SU-DHL-6 (cell line): ENCODE results near the gene IL6R.

Experiments used
- H2AFZ ChIP-seq: fragments of 200-600 bp; sonication (generic); 2 replicates; pipeline ENCODE4 v1.6.1; 2014; ENCODE audit warnings: low read depth, mild to moderate bottlenecking, moderate library complexity, mixed read lengths, antibody characterized with exemption, low read length; ENCODE audit not compliant: severe bottlenecking
- H3F3A ChIP-seq: fragments of 200-600 bp; shearing (Covaris generic); 2 replicates; pipeline ENCODE4 v1.6.0; 2016; ENCODE audit warnings: antibody characterized with exemption, mild to moderate bottlenecking; ENCODE audit not compliant: insufficient read depth
- H3K27ac ChIP-seq: fragments of 200-600 bp; sonication (generic); 2 replicates; pipeline ENCODE4 v1.5.1; 2016; ENCODE audit warnings: low read depth, mild to moderate bottlenecking, low read length, moderate library complexity, mixed read lengths
- H3K27me3 ChIP-seq: fragments of 200-600 bp; sonication (generic), shearing (Covaris generic); 2 replicates; pipeline ENCODE4 v1.6.0; 2014; ENCODE audit warnings: mild to moderate bottlenecking, low read length
- H3K36me3 ChIP-seq: fragments of 200-600 bp; sonication (generic); 2 replicates; pipeline ENCODE4 v1.6.1; 2014; ENCODE audit warnings: mild to moderate bottlenecking, low read length, mixed read lengths
- H3K4me2 ChIP-seq: fragments of 300-600, 200-600 bp; shearing (Covaris generic), sonication (generic); 2 replicates; pipeline ENCODE4 v1.6.0; 2014; ENCODE audit warnings: low read length, low read depth, mild to moderate bottlenecking; ENCODE audit not compliant: poor library complexity, severe bottlenecking
- H3K4me3 ChIP-seq: fragments of 200-600 bp; sonication (generic); 2 replicates; pipeline ENCODE4 v1.5.1; 2014; ENCODE audit warnings: antibody characterized with exemption, low read length, mild to moderate bottlenecking, mixed read lengths; ENCODE audit not compliant: insufficient read depth, poor library complexity, severe bottlenecking
- H3K79me2 ChIP-seq: fragments of 200-600 bp; sonication (generic); 2 replicates; pipeline ENCODE4 v1.6.1; 2014; ENCODE audit warnings: mild to moderate bottlenecking, low read length, moderate library complexity; ENCODE audit not compliant: insufficient read depth
- H3K9ac ChIP-seq: fragments of 200-600 bp; sonication (generic); 2 replicates; pipeline ENCODE4 v1.7.0; 2014; ENCODE audit warnings: mild to moderate bottlenecking, low read length
- H3K9me2 ChIP-seq: fragments of 200-600 bp; sonication (generic); replicated peaks from 2 replicates; pipeline ENCODE4 v1.6.1; 2014; ENCODE audit warnings: low read length; ENCODE audit not compliant: insufficient read depth
- H3K9me3 ChIP-seq: fragments of 200-600 bp; sonication (generic); 2 replicates; pipeline ENCODE4 v1.6.1; 2014; ENCODE audit warnings: low read length, mixed read lengths; ENCODE audit not compliant: insufficient read depth
- H4K20me1 ChIP-seq: fragments of 200-600 bp; sonication (generic); 2 replicates; pipeline ENCODE4 v1.6.1; 2014; ENCODE audit warnings: low read depth, mild to moderate bottlenecking, antibody characterized with exemption, low read length, moderate library complexity, mixed read lengths
- EZH2phosphoT487 ChIP-seq: fragments of 200-600 bp; sonication (generic), shearing (Covaris generic); conservative IDR thresholded peaks from 2 replicates; pipeline ENCODE4 v1.6.1; 2018; ENCODE audit warnings: mild to moderate bottlenecking, antibody characterized with exemption, low read length, moderate library complexity, mixed read lengths
- TF ChIP-seq, protein P1 (sequence below): fragments of 200-600 bp; sonication (generic); IDR thresholded peaks from one replicate; pipeline ENCODE4 v1.5.1; 2017; ENCODE audit warnings: antibody characterized with exemption, mild to moderate bottlenecking, low read length, moderate library complexity; ENCODE audit not compliant: insufficient read depth, poor library complexity, severe bottlenecking

The IL6R gene

GRCh38 chr1:154454386-154455120, 49.4 kb downstream of the IL6R start:
- H3K4me3 ChIP-seq, result no peak overlapping the region
- H3K9me3 ChIP-seq, result no peaks in the 10 kb centered on the region
- no peaks in the 10 kb centered on the region for H3F3A ChIP-seq
- H2AFZ ChIP-seq, result no peak overlapping the region
- H4K20me1 ChIP-seq, result no peaks in the 10 kb centered on the region
- H3K79me2 ChIP-seq, result no peaks in the 10 kb centered on the region
- H3K36me3 ChIP-seq, result no peaks in the 10 kb centered on the region
- H3K4me2 ChIP-seq, result no peak overlapping the region
- no peak overlapping the region for H3K27ac ChIP-seq
- no peaks in the 10 kb centered on the region for H3K27me3 ChIP-seq
- no peaks in the 10 kb centered on the region for H3K9me2 ChIP-seq
- TF ChIP-seq EZH2phosphoT487, result no peak
- TF ChIP-seq, protein P1, sequence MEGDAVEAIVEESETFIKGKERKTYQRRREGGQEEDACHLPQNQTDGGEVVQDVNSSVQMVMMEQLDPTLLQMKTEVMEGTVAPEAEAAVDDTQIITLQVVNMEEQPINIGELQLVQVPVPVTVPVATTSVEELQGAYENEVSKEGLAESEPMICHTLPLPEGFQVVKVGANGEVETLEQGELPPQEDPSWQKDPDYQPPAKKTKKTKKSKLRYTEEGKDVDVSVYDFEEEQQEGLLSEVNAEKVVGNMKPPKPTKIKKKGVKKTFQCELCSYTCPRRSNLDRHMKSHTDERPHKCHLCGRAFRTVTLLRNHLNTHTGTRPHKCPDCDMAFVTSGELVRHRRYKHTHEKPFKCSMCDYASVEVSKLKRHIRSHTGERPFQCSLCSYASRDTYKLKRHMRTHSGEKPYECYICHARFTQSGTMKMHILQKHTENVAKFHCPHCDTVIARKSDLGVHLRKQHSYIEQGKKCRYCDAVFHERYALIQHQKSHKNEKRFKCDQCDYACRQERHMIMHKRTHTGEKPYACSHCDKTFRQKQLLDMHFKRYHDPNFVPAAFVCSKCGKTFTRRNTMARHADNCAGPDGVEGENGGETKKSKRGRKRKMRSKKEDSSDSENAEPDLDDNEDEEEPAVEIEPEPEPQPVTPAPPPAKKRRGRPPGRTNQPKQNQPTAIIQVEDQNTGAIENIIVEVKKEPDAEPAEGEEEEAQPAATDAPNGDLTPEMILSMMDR, result no peak
- no peak overlapping the region for H3K9ac ChIP-seq

- Histone ChIP-seq H3K4me3 (no peak overlapping the region), H2AFZ (no peak overlapping the region), H3K4me2 (no peak overlapping the region), H3F3A (no peaks in the 10 kb centered on the region), H3K9ac (no peak overlapping the region), H3K79me2 (no peaks in the 10 kb centered on the region), H4K20me1 (no peaks in the 10 kb centered on the region), H3K36me3 (no peaks in the 10 kb centered on the region), H3K9me2 (no peaks in the 10 kb centered on the region), H3K9me3 (no peaks in the 10 kb centered on the region), H3K27ac (no peak overlapping the region), H3K27me3 (no peaks in the 10 kb centered on the region)
- TF ChIP-seq, protein P1, result no peak
- TF ChIP-seq EZH2phosphoT487, result no peak
Measured at GRCh38 chr1:154456631-154457030, 51.5 kb downstream of the IL6R start.

GRCh38 chr1:154459080-154459479, 53.9 kb downstream of the IL6R start:
- no peak overlapping the region for H2AFZ ChIP-seq
- TF ChIP-seq EZH2phosphoT487, result no peak
- TF ChIP-seq, protein P1, result no peak
- no peaks in the 10 kb centered on the region for H3K9me3 ChIP-seq
- no peaks in the 10 kb centered on the region for H3K36me3 ChIP-seq
- H3K27ac ChIP-seq, result no peak overlapping the region
- no peaks in the 10 kb centered on the region for H3K27me3 ChIP-seq
- no peak overlapping the region for H3K9ac ChIP-seq
- no peaks in the 10 kb centered on the region for H3F3A ChIP-seq
- H3K4me3 ChIP-seq, result no peak overlapping the region
- no peaks in the 10 kb centered on the region for H3K79me2 ChIP-seq
- H4K20me1 ChIP-seq, result no peaks in the 10 kb centered on the region
- no peak overlapping the region for H3K4me2 ChIP-seq
- H3K9me2 ChIP-seq, result no peaks in the 10 kb centered on the region
